HepG2 (cell line): ENCODE results near the gene USP7. TPM values are rescaled to one million over a fixed set of nuclear protein-coding genes. Genes with fewer than 3 reads are reported as not detected.

Source experiments
- CEBPG ChIP-seq: IDR thresholded peaks from 2 replicates; pipeline ENCODE4 v1.6.1; 2016
- CHCHD3 ChIP-seq: sonication (generic); formaldehyde crosslinking; IDR thresholded peaks from 2 replicates; pipeline ENCODE4 v1.8.0; 2022; ENCODE audit warnings: mild to moderate bottlenecking, missing genetic modification reagents, moderate library complexity
- ETS1 ChIP-seq: sonication (generic); formaldehyde crosslinking; IDR thresholded peaks from 2 replicates; pipeline ENCODE4 v1.4.0; 2020; ENCODE audit warnings: missing genetic modification reagents
- FOXM1 ChIP-seq: sonication (generic); formaldehyde crosslinking; IDR thresholded peaks from 2 replicates; pipeline ENCODE4 v1.5.0; 2020; ENCODE audit warnings: missing genetic modification reagents
- GFI1 ChIP-seq: sonication (generic); formaldehyde crosslinking; IDR thresholded peaks from 2 replicates; pipeline ENCODE4 v1.5.0; 2020; ENCODE audit warnings: missing genetic modification reagents, mild to moderate bottlenecking, borderline replicate concordance
- HMG20A ChIP-seq: IDR thresholded peaks from 2 replicates; pipeline ENCODE4 v1.6.1; 2016; ENCODE audit warnings: borderline replicate concordance
- HNRNPH1 ChIP-seq: fragments of 200-400 bp; formaldehyde crosslinking; optimal IDR thresholded peaks from 2 replicates; pipeline ENCODE3; 2017; ENCODE audit warnings: mild to moderate bottlenecking, low read depth, low read length
- HNRNPK ChIP-seq: fragments of 200-400 bp; formaldehyde crosslinking; IDR thresholded peaks from 2 replicates; pipeline ENCODE4 v1.6.1; 2018; ENCODE audit warnings: low read length, low read depth, moderate library complexity, mild to moderate bottlenecking; ENCODE audit not compliant: poor library complexity, severe bottlenecking
- IRX3 ChIP-seq: sonication (generic); formaldehyde crosslinking; IDR thresholded peaks from 2 replicates; pipeline ENCODE4 v1.8.1; 2023; ENCODE audit warnings: mild to moderate bottlenecking, low read depth, missing genetic modification reagents, borderline replicate concordance
- ISL2 ChIP-seq: sonication (generic); formaldehyde crosslinking; IDR thresholded peaks from 2 replicates; pipeline ENCODE4 v1.5.0; 2020; ENCODE audit warnings: missing genetic modification reagents
- KDM6A ChIP-seq: IDR thresholded peaks from 2 replicates; pipeline ENCODE4 v1.6.1; 2016; ENCODE audit warnings: low read depth
- KLF12 ChIP-seq: sonication (generic); formaldehyde crosslinking; IDR thresholded peaks from 2 replicates; pipeline ENCODE4 v1.4.0; 2020; ENCODE audit warnings: missing genetic modification reagents, borderline replicate concordance
- KMT2B ChIP-seq: IDR thresholded peaks from 2 replicates; pipeline ENCODE4 v1.6.1; 2016; ENCODE audit warnings: missing genetic modification reagents, missing compliant biosample characterization
- MXI1 ChIP-seq: IDR thresholded peaks from 3 replicates; pipeline ENCODE4 v1.6.1; 2012; ENCODE audit warnings: low read depth, low read length, inconsistent platforms, borderline replicate concordance
- NRL ChIP-seq: sonication (generic); formaldehyde crosslinking; IDR thresholded peaks from 2 replicates; pipeline ENCODE4 v1.5.0; 2020; ENCODE audit warnings: missing genetic modification reagents, mild to moderate bottlenecking, moderate library complexity, borderline replicate concordance
- PAX8 ChIP-seq: sonication (generic); formaldehyde crosslinking; IDR thresholded peaks from 2 replicates; pipeline ENCODE4 v1.8.0; 2022; ENCODE audit warnings: mild to moderate bottlenecking, missing genetic modification reagents, borderline replicate concordance
- RARA ChIP-seq: IDR thresholded peaks from 2 replicates; pipeline ENCODE4 v1.6.1; 2016; ENCODE audit warnings: missing genetic modification reagents, missing compliant biosample characterization
- RBM22 ChIP-seq: fragments of 200-400 bp; formaldehyde crosslinking; optimal IDR thresholded peaks from 2 replicates; pipeline ENCODE3; 2017; ENCODE audit warnings: mild to moderate bottlenecking, low read length, moderate library complexity
- SETDB1 ChIP-seq: sonication (generic); formaldehyde crosslinking; IDR thresholded peaks from 2 replicates; pipeline ENCODE4 v1.5.1; 2020; ENCODE audit warnings: missing genetic modification reagents, mild to moderate bottlenecking, borderline replicate concordance
- SIN3A ChIP-seq: IDR thresholded peaks from 2 replicates; pipeline ENCODE4 v1.6.1; 2011; ENCODE audit warnings: low read depth, mild to moderate bottlenecking, control low read depth, low read length, borderline replicate concordance
- TRIM24 ChIP-seq: sonication (generic); formaldehyde crosslinking; IDR thresholded peaks from 2 replicates; pipeline ENCODE4 v1.8.0; 2022; ENCODE audit warnings: mild to moderate bottlenecking, missing genetic modification reagents
- ZEB1 ChIP-seq: IDR thresholded peaks from 2 replicates; pipeline ENCODE4 v1.6.1; 2012; ENCODE audit warnings: mild to moderate bottlenecking, low read depth, inconsistent platforms; ENCODE audit not compliant: insufficient replicate concordance
- ZNF280D ChIP-seq: sonication (generic); formaldehyde crosslinking; IDR thresholded peaks from 2 replicates; pipeline ENCODE4 v1.5.1; 2020; ENCODE audit warnings: mild to moderate bottlenecking, missing genetic modification reagents
- ZNF430 ChIP-seq: sonication (generic); formaldehyde crosslinking; IDR thresholded peaks from 2 replicates; pipeline ENCODE4 v1.9.0; 2021; ENCODE audit warnings: mild to moderate bottlenecking, missing genetic modification reagents
- ZNF7 ChIP-seq: IDR thresholded peaks from 2 replicates; pipeline ENCODE4 v1.6.1; 2016; ENCODE audit warnings: missing biosample characterization, missing genetic modification reagents
- ZNF737 ChIP-seq: sonication (generic); formaldehyde crosslinking; IDR thresholded peaks from 2 replicates; pipeline ENCODE4 v1.5.0; 2020; ENCODE audit warnings: missing genetic modification reagents, mild to moderate bottlenecking, borderline replicate concordance
- ZSCAN25 ChIP-seq: sonication (generic); formaldehyde crosslinking; IDR thresholded peaks from 2 replicates; pipeline ENCODE4 v1.8.0; 2022; ENCODE audit warnings: mild to moderate bottlenecking, missing genetic modification reagents
- ZSCAN29 ChIP-seq: sonication (generic); formaldehyde crosslinking; conservative IDR thresholded peaks from 2 replicates; pipeline ENCODE4 v1.4.0; 2020; ENCODE audit warnings: mild to moderate bottlenecking, missing genetic modification reagents
- polyA plus RNA-seq, 8 experiments: library from polyadenylated mRNA; depleted of rRNA in 3 of 8; stranded (reverse) in 7 of 8; unstranded in 1 of 8; fragments of >200 nt; fragmentation: Illumina TruSeq in 4 of 8; extraction: Trizol in 4 of 8; gene quantifications; 2 replicates each; pipeline versions ENCODE4 v1.2.1 to v1.2.3, GENCODE V29; 2011 to 2016; ENCODE audit warnings: low read depth in 4 of 8, missing spikeins in 1 of 8, mixed read lengths in 1 of 8; ENCODE audit not compliant: insufficient read depth in 1 of 8
- total RNA-seq, 5 experiments: library from RNA; depleted of rRNA; stranded (reverse); fragments of >200 nt; fragmentation: Illumina TruSeq; extraction: Trizol; gene quantifications; 2 replicates each; pipeline ENCODE4 v1.2.3, GENCODE V29; 2016; ENCODE audit warnings: low read depth in 1 of 5

USP7 gene
- total and polyA plus RNA-seq, 2 of the 13 experiments (the other 11 are each of a cell fraction or from before 2014, with no cell fraction given): 52.5 to 173 TPM

- TF ChIP-seq ZSCAN29 (CRISPR knock-in tag) (peak; percentile 96), TRIM24 (CRISPR knock-in tag) (no peak), NRL (CRISPR knock-in tag) (peak; percentile 77), ZNF430 (CRISPR knock-in tag) (peak; percentile 99), KLF12 (peak; percentile 97), IRX3 (CRISPR knock-in tag) (peak; percentile 65; the same call in 1 of the 2 replicates), GFI1 (CRISPR knock-in tag) (peak; percentile 74; the same call in 1 of the 2 replicates), FOXM1 (CRISPR knock-in tag) (no peak), ZNF7 (CRISPR knock-in tag) (peak; percentile 36; the same call in 1 of the 2 replicates), HMG20A (CRISPR knock-in tag) (peak; percentile 87), RBM22 (peak; percentile 95), ISL2 (CRISPR knock-in tag) (peak; percentile 96), ZSCAN25 (CRISPR knock-in tag) (peak; percentile 85; the same call in 1 of the 2 replicates), ZNF280D (CRISPR knock-in tag) (peak; percentile 82), PAX8 (peak; percentile 98), CHCHD3 (CRISPR knock-in tag) (0 out of 2 replicates have a peak, but pooled peaks have one; percentile 4), MXI1 (peak; percentile 95; the same call in 2 of the 3 replicates), ZNF737 (CRISPR knock-in tag) (peak; percentile 70; the same call in 1 of the 2 replicates), RARA (CRISPR knock-in tag) (peak; percentile 90), ZEB1 (no peak), HNRNPK (no peak), SIN3A (peak; percentile 98), KMT2B (peak; percentile 70), SETDB1 (CRISPR knock-in tag) (no peak), CEBPG (CRISPR knock-in tag) (peak; percentile 74), KDM6A (CRISPR knock-in tag) (peak; percentile 99), HNRNPH1 (peak; percentile 86), ETS1 (CRISPR knock-in tag) (no peak)
These were observed 99.9 kb downstream of the USP7 start (continued) for GRCh38 chr16:8863594-8864424.
